GM21576 (cell line): ENCODE measurements around the gene GATAD1.
"Not testable (repeated sequence)": the region's sequence is repeated elsewhere in the genome, so short reads cannot be mapped to it uniquely, and the experiment has no call there.

Source experiments
- ATAC-seq: cut with Tn5 transposase; IDR thresholded peaks from one replicate; pipeline ENCODE4 v1.9.1; 2021; ENCODE audit warnings: mild to moderate bottlenecking, moderate library complexity; ENCODE audit not compliant: unreplicated experiment

Gene GATAD1

GRCh38 chr7:92447345-92448204 lies at the start of gene GATAD1:
Gene GATAD1, plus strand, starts transcription at chr7:92447482. Its CDS starts 248 bp downstream, at chr7:92447730.
- peak; percentile 84 for ATAC-seq

- no peak for ATAC-seq
Measured at GRCh38 chr7:92397542-92397941, 49.7 kb upstream of the GATAD1 start.

- no peak for ATAC-seq
Measured at GRCh38 chr7:92400013-92400412, 47.3 kb upstream of the GATAD1 start.

- ATAC-seq = no peak
Measured at GRCh38 chr7:92402920-92403759, 44.1 kb upstream of the GATAD1 start.

- no peak for ATAC-seq
Measured at GRCh38 chr7:92403760-92404074, 43.6 kb upstream of the GATAD1 start.

- no peak for ATAC-seq
Measured at GRCh38 chr7:92404170-92404614, 43.1 kb upstream of the GATAD1 start.

- no peak for ATAC-seq
Measured at GRCh38 chr7:92409357-92409756, 37.9 kb upstream of the GATAD1 start.

GRCh38 chr7:92410162-92410561 lies 37.1 kb upstream of the GATAD1 start:
- not testable (repeated sequence) for ATAC-seq

- no peak for ATAC-seq
Measured at GRCh38 chr7:92412745-92413144, 34.5 kb upstream of the GATAD1 start.

GRCh38 chr7:92413550-92413949 lies 33.7 kb upstream of the GATAD1 start:
- no peak for ATAC-seq

- ATAC-seq = no peak
Measured at GRCh38 chr7:92415225-92415624, 32.1 kb upstream of the GATAD1 start.

- ATAC-seq = no peak
Measured at GRCh38 chr7:92417913-92418312, 29.4 kb upstream of the GATAD1 start.

- ATAC-seq = no peak
Measured at GRCh38 chr7:92421676-92422435, 25.4 kb upstream of the GATAD1 start.

- ATAC-seq = no peak
Measured at GRCh38 chr7:92422926-92423325, 24.4 kb upstream of the GATAD1 start.

GRCh38 chr7:92423710-92424131 lies 23.6 kb upstream of the GATAD1 start:
- no peak for ATAC-seq

GRCh38 chr7:92425311-92425947 lies 21.9 kb upstream of the GATAD1 start:
- no peak for ATAC-seq

- no peak for ATAC-seq
Measured at GRCh38 chr7:92427193-92427592, 20.1 kb upstream of the GATAD1 start.

- no peak for ATAC-seq
Measured at GRCh38 chr7:92432299-92432946, 14.9 kb upstream of the GATAD1 start.

GRCh38 chr7:92433019-92433418 lies 14.3 kb upstream of the GATAD1 start:
- ATAC-seq = no peak

- ATAC-seq = no peak
Measured at GRCh38 chr7:92435542-92435941, 11.7 kb upstream of the GATAD1 start.
